Right lobe of liver (tissue), 6 donors: ENCODE data around the gene SRSF8. TPM values are rescaled to one million over a fixed set of nuclear protein-coding genes. Genes with fewer than 3 reads are reported as not detected.

ENCODE experiments used
- ATAC-seq, 4 donors: fragments of 200-7000 bp; cut with Tn5 transposase; one replicate each; pipeline ENCODE4 v1.9.1; 2020; ENCODE audit warnings: mild to moderate bottlenecking in 4 of 4, moderate library complexity in 4 of 4
- DNase-seq, 3 donors: peaks; one replicate each; pipeline ENCODE4 v3.0.0-alpha.2; 2020
- H3K27ac ChIP-seq, 3 donors: fragments of 200-600 bp; one replicate each; pipeline ENCODE4 v1.8.0; 2022
- H3K27me3 ChIP-seq, 2 donors: fragments of 200-600 bp; one replicate each; pipeline ENCODE4 v1.8.0; 2022
- H3K36me3 ChIP-seq, 4 donors: fragments of 200-600 bp; sonication (generic) in 1 of 4; one replicate each; pipeline versions ENCODE4 v1.5.1 to v1.8.0; 2017 to 2022; ENCODE audit warnings: control low read depth in 1 of 4
- H3K4me1 ChIP-seq, 4 donors: fragments of 200-600 bp; sonication (generic) in 1 of 4; one replicate each; pipeline versions ENCODE4 v1.5.1 to v1.8.0; 2017 to 2022; ENCODE audit warnings: control low read depth in 1 of 4
- H3K4me3 ChIP-seq, 3 donors: fragments of 200-600 bp; one replicate each; pipeline ENCODE4 v1.8.0; 2022
- H3K9me3 ChIP-seq, 4 donors: fragments of 200-600 bp; sonication (generic) in 1 of 4; one replicate each; pipeline versions ENCODE4 v1.5.1 to v1.8.0; 2017 to 2022; ENCODE audit warnings: control low read depth in 1 of 4
- POLR2A ChIP-seq: fragments of 450-650 bp; IDR thresholded peaks from one replicate; pipeline ENCODE4 v1.6.1; 2017; ENCODE audit warnings: antibody characterized with exemption, mild to moderate bottlenecking
- WGBS: methylation state at CpG from one replicate; pipeline ENCODE4 v1.1.6; 2018; ENCODE audit warnings: low coverage, low lambda C conversion rate; ENCODE audit not compliant: insufficient coverage; ENCODE audit errors: missing lambda C conversion rate; 5-methylcytosine and 5-hydroxymethylcytosine counted together
- intact Hi-C, 2 donors: fragments of 100-400 bp; cut with DNase I; formaldehyde crosslinking; loops; one replicate each; pipeline versions ENCODE4 v1.11.2 to v1.14.1; 2022
- total RNA-seq, 6 experiments: library from RNA; depleted of rRNA in 2 of 6; stranded (reverse); fragments of >200 nt in 2 of 6; fragmentation: NEBNext Ultra II Directional in 3 of 6; extraction: Animal tissue kit (Norgen Biotek cat#: 25700) in 3 of 6; gene quantifications; one replicate each; pipeline versions ENCODE4 v1.1.0 to v1.2.4, GENCODE V29; 2016 to 2023
- TF ChIP-seq, protein P1 (sequence below), 4 donors: fragments of 200-600 bp in 3 of 4; fragments of 450-650 bp in 1 of 4; IDR thresholded peaks; one replicate each; pipeline versions ENCODE4 v1.5.1 to v1.8.0; 2016 to 2022; ENCODE audit warnings: antibody characterized with exemption in 4 of 4, mild to moderate bottlenecking in 2 of 4
- donor health status: DM: no; HTN: yes; CAD: no.
- donor health status: DM: no; HTN: no; CAD: no.
- donor health status: DM: no; HTN: no; CAD: no.
- donor health status: DM: no; HTN: yes; CAD: no.
- donor health status: DM: no; HTN: yes; CAD: no.

The SRSF8 gene
- total RNA-seq, 6 experiments from 2014 or later, result 12.5 to 25.1 (median 19.9) TPM

DNA sequence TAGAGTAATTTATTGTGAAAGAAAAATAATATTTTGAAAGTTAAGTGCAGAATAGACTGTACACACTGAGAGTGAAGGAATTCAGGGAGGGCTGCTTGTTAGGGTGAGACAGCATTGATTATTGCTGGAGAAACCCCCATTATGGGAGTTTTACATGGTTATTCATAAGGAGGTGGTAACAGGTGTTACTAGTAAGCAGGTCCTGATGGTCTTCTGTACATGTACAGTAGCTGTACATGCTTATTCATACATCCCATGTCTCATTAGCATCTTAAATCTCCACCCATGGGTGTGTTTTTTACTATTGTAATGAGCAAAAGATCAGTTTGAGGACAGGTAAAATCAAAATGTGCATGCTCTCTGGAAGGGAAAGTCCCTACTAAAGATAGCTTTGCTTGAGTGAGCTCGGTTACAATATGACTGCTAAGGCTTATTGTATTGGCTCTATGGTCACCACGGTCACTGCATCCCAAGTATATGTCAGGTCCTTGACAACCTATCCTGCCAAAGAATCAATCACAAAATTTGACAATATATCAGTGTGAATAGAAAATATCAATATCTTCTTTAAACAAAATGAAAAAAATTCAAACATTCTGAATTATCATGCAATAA, 11.3 kb upstream of the SRSF8 start:
- no peaks in the 10 kb centered on the region for H3K27me3 ChIP-seq
- H3K4me1 ChIP-seq, result no peaks in the 10 kb centered on the region
- WGBS, result 36% methylated on average over 2 of the region's 2 CpGs
- no peaks in the 10 kb centered on the region for H3K36me3 ChIP-seq
- no peak for TF ChIP-seq POLR2A
- TF ChIP-seq, protein P1, sequence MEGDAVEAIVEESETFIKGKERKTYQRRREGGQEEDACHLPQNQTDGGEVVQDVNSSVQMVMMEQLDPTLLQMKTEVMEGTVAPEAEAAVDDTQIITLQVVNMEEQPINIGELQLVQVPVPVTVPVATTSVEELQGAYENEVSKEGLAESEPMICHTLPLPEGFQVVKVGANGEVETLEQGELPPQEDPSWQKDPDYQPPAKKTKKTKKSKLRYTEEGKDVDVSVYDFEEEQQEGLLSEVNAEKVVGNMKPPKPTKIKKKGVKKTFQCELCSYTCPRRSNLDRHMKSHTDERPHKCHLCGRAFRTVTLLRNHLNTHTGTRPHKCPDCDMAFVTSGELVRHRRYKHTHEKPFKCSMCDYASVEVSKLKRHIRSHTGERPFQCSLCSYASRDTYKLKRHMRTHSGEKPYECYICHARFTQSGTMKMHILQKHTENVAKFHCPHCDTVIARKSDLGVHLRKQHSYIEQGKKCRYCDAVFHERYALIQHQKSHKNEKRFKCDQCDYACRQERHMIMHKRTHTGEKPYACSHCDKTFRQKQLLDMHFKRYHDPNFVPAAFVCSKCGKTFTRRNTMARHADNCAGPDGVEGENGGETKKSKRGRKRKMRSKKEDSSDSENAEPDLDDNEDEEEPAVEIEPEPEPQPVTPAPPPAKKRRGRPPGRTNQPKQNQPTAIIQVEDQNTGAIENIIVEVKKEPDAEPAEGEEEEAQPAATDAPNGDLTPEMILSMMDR (IDR thresholded peaks at IDR 0.05), result no peak
- ATAC-seq (no peak), DNase-seq (no peak)
- intact Hi-C loops, result no loop called here
- no peak overlapping the region for H3K4me3 ChIP-seq
- H3K9me3 ChIP-seq, result no peaks in the 10 kb centered on the region
- H3K27ac ChIP-seq, result no peak overlapping the region

DNA sequence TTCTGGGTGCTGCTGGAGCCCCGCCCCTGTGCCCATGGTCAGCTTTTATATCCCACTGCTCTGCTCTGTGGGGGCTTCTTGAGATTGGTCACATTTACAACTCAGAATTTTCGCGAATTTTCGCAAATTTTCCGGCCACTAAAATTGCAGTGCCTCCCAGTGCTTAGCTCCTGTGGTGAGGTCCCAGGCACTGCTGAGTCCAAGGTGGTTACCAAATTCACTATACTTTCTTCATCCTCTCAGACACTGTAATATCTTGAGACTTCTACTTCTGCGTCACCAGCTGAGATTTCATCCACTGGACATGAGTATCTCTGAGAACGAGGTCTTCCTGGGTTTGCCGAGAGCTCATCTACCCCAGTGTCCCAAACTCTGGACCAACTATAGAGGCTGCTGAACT, 8.8 kb upstream of the SRSF8 start:
- no peak for TF ChIP-seq POLR2A
- TF ChIP-seq, protein P1 (IDR thresholded peaks at IDR 0.05), result no peak
- no peak overlapping the region for H3K27ac ChIP-seq
- intact Hi-C loops, result no loop called here
- no peaks in the 10 kb centered on the region for H3K4me1 ChIP-seq
- WGBS, result 93% methylated on average over 3 of the region's 8 CpGs
- ATAC-seq, result no peak
- H3K4me3 ChIP-seq, result no peak overlapping the region
- H3K36me3 ChIP-seq, result no peaks in the 10 kb centered on the region
- H3K27me3 ChIP-seq, result no peaks in the 10 kb centered on the region
- no peak for DNase-seq
- no peaks in the 10 kb centered on the region for H3K9me3 ChIP-seq

DNA sequence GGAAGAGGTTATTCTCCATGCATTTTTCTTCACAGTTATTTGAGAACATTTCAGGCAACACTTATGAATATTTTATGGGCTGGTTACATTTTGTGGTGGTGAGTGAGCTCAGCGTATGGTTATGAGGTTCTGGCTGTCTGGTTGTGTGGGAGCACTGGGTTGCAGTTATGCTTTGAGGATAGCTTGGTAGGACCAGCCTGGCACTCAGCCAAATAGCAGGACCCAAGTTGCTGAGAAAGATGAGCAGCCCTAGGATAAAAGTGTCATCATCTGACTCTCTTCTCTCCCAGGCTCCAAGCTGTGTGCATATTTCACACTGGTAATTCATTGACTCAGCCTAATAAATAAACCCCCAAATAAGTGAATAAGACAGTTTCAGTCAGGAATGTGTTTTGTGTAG, 8.1 kb upstream of the SRSF8 start:
- no CpG with 5 or more reads among the region's 1 CpG for WGBS
- Histone ChIP-seq H3K4me3 (no peak overlapping the region), H3K27me3 (no peaks in the 10 kb centered on the region), H3K4me1 (no peaks in the 10 kb centered on the region), H3K9me3 (no peaks in the 10 kb centered on the region), H3K36me3 (no peaks in the 10 kb centered on the region), H3K27ac (no peak overlapping the region)
- TF ChIP-seq, protein P1 (IDR thresholded peaks at IDR 0.05), result no peak
- no peak for TF ChIP-seq POLR2A
- intact Hi-C loops, result no loop called here
- ATAC-seq (no peak), DNase-seq (no peak)

DNA sequence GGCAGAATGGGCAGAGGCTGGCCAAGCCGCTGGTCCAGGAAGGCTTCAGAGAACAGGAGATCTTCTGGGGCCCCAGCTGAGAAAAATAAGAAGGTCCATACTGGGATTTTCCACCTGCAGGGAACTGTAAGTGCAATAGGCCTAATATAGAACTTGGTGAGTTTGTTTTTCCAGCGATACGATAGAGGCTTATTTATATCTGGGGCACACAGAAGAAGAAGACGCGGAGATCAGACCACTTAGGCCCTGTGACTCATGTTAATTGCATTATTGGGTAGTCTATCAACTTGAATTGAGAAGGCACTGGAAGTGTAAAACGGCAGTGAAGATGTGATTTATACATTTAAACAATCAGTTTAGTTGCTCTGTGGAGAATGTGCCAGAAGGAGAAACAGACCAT, 7.7 kb upstream of the SRSF8 start:
- Histone ChIP-seq H3K27ac (no peak overlapping the region), H3K27me3 (no peaks in the 10 kb centered on the region), H3K4me3 (no peak overlapping the region), H3K9me3 (no peaks in the 10 kb centered on the region), H3K4me1 (no peaks in the 10 kb centered on the region), H3K36me3 (no peaks in the 10 kb centered on the region)
- intact Hi-C loops, result no loop called here
- 81% methylated on average over 6 of the region's 6 CpGs for WGBS
- ATAC-seq (no peak), DNase-seq (no peak)
- TF ChIP-seq, protein P1 (IDR thresholded peaks at IDR 0.05), result no peak
- TF ChIP-seq POLR2A, result no peak

GRCh38 chr11:95065336-95065735, 1.4 kb upstream of the SRSF8 start:
- Histone ChIP-seq H3K4me3 (no peak overlapping the region), H3K9me3 (no peaks in the 10 kb centered on the region), H3K27ac (no peak overlapping the region), H3K4me1 (peaks cover 0 to 8% (median 3%) of the 10 kb centered on the region in 4 donors), H3K27me3 (no peaks in the 10 kb centered on the region), H3K36me3 (no peaks in the 10 kb centered on the region)
- no peak for TF ChIP-seq POLR2A
- TF ChIP-seq, protein P1 (IDR thresholded peaks at IDR 0.05), result no peak
- WGBS, result 100% methylated on average over 1 of the region's 1 CpG
- DNase-seq (no peak), ATAC-seq (no peak)
- intact Hi-C loops, result no loop called here
